IPS-20b (cell line): ENCODE measurements around the gene FHIT.

Experiments
- H3K27ac ChIP-seq: one replicate; pipeline ENCODE4 v1.5.1; 2013; ENCODE audit warnings: low read length
- H3K27me3 ChIP-seq: 2 replicates; pipeline ENCODE4 v1.6.1; 2013; ENCODE audit warnings: mild to moderate bottlenecking, low read length, inconsistent platforms; ENCODE audit not compliant: insufficient read depth
- H3K36me3 ChIP-seq: 2 replicates; pipeline ENCODE4 v1.6.1; 2013; ENCODE audit warnings: low read depth, mild to moderate bottlenecking, inconsistent platforms, low read length, moderate library complexity; ENCODE audit not compliant: insufficient read depth
- H3K4me1 ChIP-seq: 2 replicates; pipeline ENCODE4 v1.6.1; 2013; ENCODE audit warnings: mild to moderate bottlenecking, control low read depth, inconsistent platforms, low read length, moderate library complexity; ENCODE audit not compliant: insufficient read depth
- H3K4me3 ChIP-seq: 2 replicates; pipeline ENCODE4 v1.5.1; 2013; ENCODE audit warnings: mild to moderate bottlenecking, low read length, inconsistent platforms
- H3K9ac ChIP-seq: 2 replicates; pipeline ENCODE4 v1.6.1; 2013; ENCODE audit warnings: low read depth, mild to moderate bottlenecking, inconsistent platforms, low read length, moderate library complexity
- H3K9me3 ChIP-seq: 2 replicates; pipeline ENCODE4 v1.6.1; 2013; ENCODE audit warnings: mild to moderate bottlenecking, low read depth, low read length, inconsistent platforms; ENCODE audit not compliant: insufficient read depth

The FHIT gene

DNA sequence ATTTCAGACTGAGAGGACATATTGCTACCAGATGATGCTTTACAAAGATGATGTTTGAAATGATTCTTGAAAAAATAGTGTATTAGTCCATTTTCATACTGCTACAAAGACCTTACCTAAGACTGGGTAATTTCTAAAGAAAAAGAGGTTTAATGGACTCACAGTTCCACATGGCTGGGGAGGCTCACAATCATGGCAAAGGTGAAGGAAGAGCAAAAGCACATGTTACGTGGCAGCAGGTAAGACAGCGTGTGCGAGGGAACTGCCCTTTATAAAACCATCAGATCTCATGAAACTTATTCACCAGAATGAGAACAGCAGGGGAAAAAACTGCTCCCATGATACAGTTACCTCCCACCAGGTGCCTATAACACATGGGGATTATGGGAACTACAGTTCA, 1543.0 kb downstream of the FHIT start:
- H3K36me3 ChIP-seq: no peaks in the 10 kb centered on the region
- no peaks in the 10 kb centered on the region for H3K9me3 ChIP-seq
- no peak overlapping the region for H3K27ac ChIP-seq
- no peak overlapping the region for H3K4me3 ChIP-seq
- no peaks in the 10 kb centered on the region for H3K4me1 ChIP-seq
- H3K27me3 ChIP-seq: no peaks in the 10 kb centered on the region
- no peak overlapping the region for H3K9ac ChIP-seq

DNA sequence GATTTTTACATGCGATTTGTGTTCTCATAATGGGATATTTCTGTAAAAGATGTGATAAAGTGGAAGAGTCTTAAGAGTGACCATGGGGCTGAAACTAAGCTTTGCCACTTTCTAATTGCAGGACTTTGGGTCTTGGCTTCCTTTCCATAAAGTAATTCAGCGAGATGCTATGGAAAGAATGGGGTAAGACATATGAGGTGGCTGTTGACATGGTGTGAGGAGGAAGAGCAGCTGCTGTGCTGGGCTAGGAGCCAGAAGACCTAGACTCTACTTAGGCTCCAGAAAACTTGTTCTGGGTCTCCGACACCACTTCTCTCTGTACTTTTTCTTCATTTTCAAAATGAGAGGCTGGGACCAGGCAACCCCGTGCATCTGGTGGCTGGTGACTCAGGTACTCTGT, 1547.0 kb downstream of the FHIT start:
- Histone ChIP-seq H3K27me3 (no peaks in the 10 kb centered on the region), H3K4me1 (no peaks in the 10 kb centered on the region), H3K9ac (no peak overlapping the region), H3K4me3 (no peak overlapping the region), H3K9me3 (no peaks in the 10 kb centered on the region), H3K27ac (no peak overlapping the region), H3K36me3 (no peaks in the 10 kb centered on the region)

DNA sequence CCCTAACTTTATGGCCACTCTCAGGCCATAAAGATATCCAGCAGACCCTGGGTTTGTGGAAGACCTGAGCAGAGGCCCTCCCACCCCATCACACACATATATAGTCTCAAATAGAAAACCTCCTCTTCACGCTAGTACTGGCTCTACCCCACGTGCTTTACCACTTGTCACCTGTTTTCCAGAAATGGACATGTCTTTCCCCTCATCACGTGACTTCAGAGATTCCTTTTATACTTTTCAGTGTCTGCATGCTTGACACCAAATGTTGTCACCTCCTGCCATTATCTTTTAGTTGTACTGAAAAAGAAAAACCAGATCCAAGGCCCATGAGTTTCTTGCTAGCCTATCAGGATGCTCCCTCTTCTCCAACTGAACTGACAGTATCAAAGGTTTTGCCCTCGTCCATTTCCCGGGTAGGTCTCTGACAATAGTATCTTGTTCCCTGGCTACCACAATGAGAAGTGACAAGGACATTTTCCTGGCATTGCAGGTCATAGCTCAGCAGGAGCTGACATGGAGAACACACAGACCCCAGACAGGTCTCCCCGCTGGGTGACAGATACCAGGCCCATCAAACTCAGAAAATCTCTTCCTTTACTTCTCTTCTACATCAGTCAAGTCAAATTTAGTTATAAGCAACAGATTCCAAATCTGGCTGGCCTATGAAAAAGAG, 1551.5 kb downstream of the FHIT start:
- Histone ChIP-seq H3K4me1 (no peaks in the 10 kb centered on the region), H3K9me3 (no peaks in the 10 kb centered on the region), H3K4me3 (no peak overlapping the region), H3K27me3 (no peaks in the 10 kb centered on the region), H3K9ac (no peak overlapping the region), H3K27ac (no peak overlapping the region), H3K36me3 (no peaks in the 10 kb centered on the region)
